Panc1 (cell line): ENCODE data around the gene NRP1.

ENCODE experiments used
- CTCF ChIP-seq: fragments of 450-650 bp; IDR thresholded peaks from 2 replicates; pipeline ENCODE4 v1.5.1; 2017; ENCODE audit warnings: mild to moderate bottlenecking
- REST ChIP-seq, 2 experiments: IDR thresholded peaks; 2 replicates each; pipeline ENCODE4 v1.6.1; 2011 to 2012; ENCODE audit warnings: low read depth in 2 of 2, control low read depth in 1 of 2, low read length in 1 of 2, mild to moderate bottlenecking in 1 of 2, moderate library complexity in 1 of 2; ENCODE audit not compliant: insufficient read depth in 1 of 2
- SIN3A ChIP-seq: IDR thresholded peaks from 2 replicates; pipeline ENCODE4 v1.6.1; 2012; ENCODE audit warnings: low read depth, mild to moderate bottlenecking, low read length, moderate library complexity, borderline replicate concordance; ENCODE audit not compliant: insufficient read depth

- TF ChIP-seq SIN3A: no peak
- no peak for TF ChIP-seq CTCF
- TF ChIP-seq REST (IDR thresholded peaks at IDR 0.05; ENCODE audit: insufficient read depth in 1 of 2, low read depth in 2 of 2, low read length in 1 of 2): no peak
Observed at GRCh38 chr10:33314811-33315561, 19.5 kb downstream of the NRP1 start.
